Mammary epithelial cell (primary cell): Measurements from ENCODE around the gene PTGES2.

Experiments
- EZH2 ChIP-seq: IDR thresholded peaks from 2 replicates; pipeline ENCODE4 v1.6.1; 2012; ENCODE audit warnings: low read length, inconsistent platforms, borderline replicate concordance
- TF ChIP-seq, protein P1 (sequence below), 2 donors: IDR thresholded peaks in 1 of 2; conservative IDR thresholded peaks in 1 of 2; 2 replicates each; pipeline ENCODE4 v1.5.1; 2011 to 2012; ENCODE audit warnings: inconsistent platforms in 2 of 2, low read length in 2 of 2, mild to moderate bottlenecking in 2 of 2, control low read depth in 1 of 2, low read depth in 1 of 2; ENCODE audit not compliant: insufficient read depth in 1 of 2; ENCODE audit errors: extremely low read depth in 1 of 2

DNA sequence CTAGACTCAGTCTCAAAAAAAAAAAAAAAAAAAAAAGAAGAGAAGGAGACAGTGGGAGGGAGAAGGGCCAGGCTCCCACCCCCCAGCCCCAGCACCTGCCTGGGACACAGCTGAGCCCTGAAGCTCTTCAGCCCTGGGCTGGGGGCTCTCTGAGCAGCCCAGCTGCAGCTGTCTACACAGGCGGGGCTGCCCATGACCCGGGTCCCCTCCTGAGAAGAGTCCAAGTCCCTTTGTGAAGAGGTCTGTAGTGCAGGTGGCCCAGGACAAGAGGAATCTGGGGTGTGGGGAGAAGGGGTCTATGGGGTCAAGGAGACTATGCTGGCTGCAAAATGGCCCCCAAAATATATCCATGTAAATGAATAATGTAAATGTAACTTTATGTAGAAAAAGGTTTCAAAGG, 15.1 kb upstream of the PTGES2 start:
- no peak for TF ChIP-seq EZH2
- TF ChIP-seq, protein P1, sequence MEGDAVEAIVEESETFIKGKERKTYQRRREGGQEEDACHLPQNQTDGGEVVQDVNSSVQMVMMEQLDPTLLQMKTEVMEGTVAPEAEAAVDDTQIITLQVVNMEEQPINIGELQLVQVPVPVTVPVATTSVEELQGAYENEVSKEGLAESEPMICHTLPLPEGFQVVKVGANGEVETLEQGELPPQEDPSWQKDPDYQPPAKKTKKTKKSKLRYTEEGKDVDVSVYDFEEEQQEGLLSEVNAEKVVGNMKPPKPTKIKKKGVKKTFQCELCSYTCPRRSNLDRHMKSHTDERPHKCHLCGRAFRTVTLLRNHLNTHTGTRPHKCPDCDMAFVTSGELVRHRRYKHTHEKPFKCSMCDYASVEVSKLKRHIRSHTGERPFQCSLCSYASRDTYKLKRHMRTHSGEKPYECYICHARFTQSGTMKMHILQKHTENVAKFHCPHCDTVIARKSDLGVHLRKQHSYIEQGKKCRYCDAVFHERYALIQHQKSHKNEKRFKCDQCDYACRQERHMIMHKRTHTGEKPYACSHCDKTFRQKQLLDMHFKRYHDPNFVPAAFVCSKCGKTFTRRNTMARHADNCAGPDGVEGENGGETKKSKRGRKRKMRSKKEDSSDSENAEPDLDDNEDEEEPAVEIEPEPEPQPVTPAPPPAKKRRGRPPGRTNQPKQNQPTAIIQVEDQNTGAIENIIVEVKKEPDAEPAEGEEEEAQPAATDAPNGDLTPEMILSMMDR (conservative IDR thresholded peaks at IDR 0.05 in 1 of 2, IDR thresholded peaks at IDR 0.05 in 1 of 2; ENCODE audit: extremely low read depth in 1 of 2, insufficient read depth in 1 of 2, low read depth in 1 of 2, low read length in 2 of 2) = no peak
